ENCODE measurements around the gene STAG1. TPM values are rescaled to one million over a fixed set of nuclear protein-coding genes. Genes with fewer than 3 reads are reported as not detected.
"Not testable (repeated sequence)": the region's sequence is repeated elsewhere in the genome, so short reads cannot be mapped to it uniquely, and the experiment has no call there.

Gene STAG1
- 44.7 TPM for total RNA-seq

GRCh38 chr3:136752172-136752421, at the start of gene STAG1:
STAG1 (minus strand) TSS chr3:136752378; CDS start chr3:136630898, 121,480 bp downstream.
- H3K4me3 ChIP-seq = peak within 1 kb of the TSS; percentile 81 to 99
- peak in 1 of 2 donors; percentile 97 for DNase-seq (ENCODE audit: extremely low spot score in 2 of 2)
- peak in 1 of 2 donors; percentile 28 for TF ChIP-seq POLR2A (IDR thresholded peaks at IDR 0.05)
- TF ChIP-seq POLR2AphosphoS5 (IDR thresholded peaks at IDR 0.05; ENCODE audit: insufficient read depth in 1 of 2, low read depth in 1 of 2) = no peak
- TF ChIP-seq, protein P1, sequence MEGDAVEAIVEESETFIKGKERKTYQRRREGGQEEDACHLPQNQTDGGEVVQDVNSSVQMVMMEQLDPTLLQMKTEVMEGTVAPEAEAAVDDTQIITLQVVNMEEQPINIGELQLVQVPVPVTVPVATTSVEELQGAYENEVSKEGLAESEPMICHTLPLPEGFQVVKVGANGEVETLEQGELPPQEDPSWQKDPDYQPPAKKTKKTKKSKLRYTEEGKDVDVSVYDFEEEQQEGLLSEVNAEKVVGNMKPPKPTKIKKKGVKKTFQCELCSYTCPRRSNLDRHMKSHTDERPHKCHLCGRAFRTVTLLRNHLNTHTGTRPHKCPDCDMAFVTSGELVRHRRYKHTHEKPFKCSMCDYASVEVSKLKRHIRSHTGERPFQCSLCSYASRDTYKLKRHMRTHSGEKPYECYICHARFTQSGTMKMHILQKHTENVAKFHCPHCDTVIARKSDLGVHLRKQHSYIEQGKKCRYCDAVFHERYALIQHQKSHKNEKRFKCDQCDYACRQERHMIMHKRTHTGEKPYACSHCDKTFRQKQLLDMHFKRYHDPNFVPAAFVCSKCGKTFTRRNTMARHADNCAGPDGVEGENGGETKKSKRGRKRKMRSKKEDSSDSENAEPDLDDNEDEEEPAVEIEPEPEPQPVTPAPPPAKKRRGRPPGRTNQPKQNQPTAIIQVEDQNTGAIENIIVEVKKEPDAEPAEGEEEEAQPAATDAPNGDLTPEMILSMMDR (IDR thresholded peaks at IDR 0.05) = peak; percentile 95 to 99 (median 98)
- no peaks in the 10 kb centered on the region for H3K36me3 ChIP-seq
- H3K9me3 ChIP-seq = no peaks in the 10 kb centered on the region
- intact Hi-C loops (cut with DNase I) = loop anchor here (2.0 to 10.0 kb wide), 6 partner anchors 110 to 677 kb away; partner anchors contain the start of genes MSL2, NCK1 and PCCB
- H3K27ac ChIP-seq = peak within 1 kb of the TSS; percentile 99
- H3K4me1 ChIP-seq = peaks cover 51% of the 10 kb centered on the region
- H3K27me3 ChIP-seq = no peaks in the 10 kb centered on the region

DNA sequence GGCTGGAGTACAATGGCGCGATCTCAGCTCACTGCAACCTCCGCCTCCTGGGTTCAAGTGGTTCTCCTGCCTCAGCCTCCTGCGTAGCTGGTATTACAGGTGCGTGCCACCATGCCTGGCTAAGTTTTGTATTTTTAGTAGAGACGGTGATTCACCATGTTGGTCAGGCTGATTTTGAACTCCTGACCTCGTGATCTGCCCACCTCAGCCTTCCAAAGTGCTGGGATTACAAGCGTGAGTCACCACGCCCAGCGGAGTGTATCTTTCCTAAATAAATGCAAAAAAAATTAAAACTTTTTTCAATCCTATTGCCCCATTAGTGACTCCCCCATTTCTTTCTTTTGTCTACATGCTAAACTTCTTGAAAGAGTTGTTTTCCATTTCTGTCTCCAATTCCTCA, 49.0 kb upstream of the STAG1 start:
- intact Hi-C loops (cut with DNase I); H3K27me3 ChIP-seq; H3K9me3 ChIP-seq; DNase-seq (ENCODE audit: extremely low spot score in 2 of 2); H3K36me3 ChIP-seq; H3K4me3 ChIP-seq; H3K27ac ChIP-seq: not testable (repeated sequence)
- H3K4me1 ChIP-seq = peaks cover 11% of the 10 kb centered on the region

- no peaks in the 10 kb centered on the region for H3K9me3 ChIP-seq
- no peaks in the 10 kb centered on the region for H3K27me3 ChIP-seq
- no peak overlapping the region for H3K4me3 ChIP-seq
- H3K4me1 ChIP-seq = peaks cover under 1% of the 10 kb centered on the region
- no peak for DNase-seq (ENCODE audit: extremely low spot score in 2 of 2)
- H3K36me3 ChIP-seq = no peaks in the 10 kb centered on the region
- TF ChIP-seq, protein P1 (IDR thresholded peaks at IDR 0.05) = no peak
- no peak for TF ChIP-seq POLR2A (IDR thresholded peaks at IDR 0.05)
- TF ChIP-seq POLR2AphosphoS5 (IDR thresholded peaks at IDR 0.05; ENCODE audit: insufficient read depth in 1 of 2, low read depth in 1 of 2) = no peak
- no peak overlapping the region for H3K27ac ChIP-seq
- intact Hi-C loops (cut with DNase I) = no loop called here
Measured at GRCh38 chr3:136792556-136793330, 40.6 kb upstream of the STAG1 start.

DNA sequence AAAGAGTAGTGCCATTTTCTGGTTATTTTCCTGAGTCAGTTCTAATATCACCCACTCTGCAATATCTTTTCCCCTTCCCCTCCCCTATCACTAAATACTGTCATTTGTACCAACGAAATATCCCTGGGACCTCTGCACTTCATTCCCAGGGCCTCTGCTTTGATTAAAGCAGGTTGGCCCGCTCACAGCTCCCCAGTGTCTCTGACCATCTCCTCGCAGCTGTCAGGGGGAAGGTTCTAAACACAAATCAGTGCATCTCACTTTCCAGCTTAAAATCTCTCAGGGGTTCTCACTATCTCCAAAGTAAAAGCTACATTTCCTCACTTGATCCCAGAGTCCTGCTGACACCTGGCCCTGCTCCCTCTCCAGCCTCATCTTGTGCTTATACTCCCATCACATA, 38.6 kb upstream of the STAG1 start:
- Histone ChIP-seq H3K27ac (no peak overlapping the region), H3K4me3 (no peak overlapping the region), H3K36me3 (no peaks in the 10 kb centered on the region), H3K4me1 (peaks cover 18% of the 10 kb centered on the region), H3K9me3 (no peaks in the 10 kb centered on the region), H3K27me3 (no peaks in the 10 kb centered on the region)
- no peak for TF ChIP-seq POLR2AphosphoS5 (IDR thresholded peaks at IDR 0.05; ENCODE audit: insufficient read depth in 1 of 2, low read depth in 1 of 2)
- TF ChIP-seq POLR2A (IDR thresholded peaks at IDR 0.05) = no peak
- TF ChIP-seq, protein P1 (IDR thresholded peaks at IDR 0.05) = no peak
- no peak for DNase-seq (ENCODE audit: extremely low spot score in 2 of 2)
- intact Hi-C loops (cut with DNase I) = no loop called here

- no peak for DNase-seq (ENCODE audit: extremely low spot score in 2 of 2)
- no peaks in the 10 kb centered on the region for H3K9me3 ChIP-seq
- H3K36me3 ChIP-seq = no peaks in the 10 kb centered on the region
- H3K27ac ChIP-seq = no peak overlapping the region
- TF ChIP-seq, protein P1 (IDR thresholded peaks at IDR 0.05) = no peak
- TF ChIP-seq POLR2AphosphoS5 (IDR thresholded peaks at IDR 0.05; ENCODE audit: insufficient read depth in 1 of 2, low read depth in 1 of 2) (no peak), POLR2A (IDR thresholded peaks at IDR 0.05) (no peak)
- intact Hi-C loops (cut with DNase I) = no loop called here
- H3K4me1 ChIP-seq = peaks cover 20% of the 10 kb centered on the region
- no peaks in the 10 kb centered on the region for H3K27me3 ChIP-seq
- H3K4me3 ChIP-seq = no peak overlapping the region
Measured at GRCh38 chr3:136789976-136790375, 37.8 kb upstream of the STAG1 start.

Data from vagina (tissue), 2 donors.